Fibroblast of lung (primary cell): ENCODE results near the gene IFT81. TPM values are rescaled to one million over a fixed set of nuclear protein-coding genes. Genes with fewer than 3 reads are reported as not detected.
A peak's percentile ranks its signal among the peaks of the same experiment; 100 is the strongest.

Experiments
- DNase-seq, 2 donors: peaks; one replicate each; pipeline versions ENCODE4 v3.0.0 to v3.0.0-alpha.2; 2010; ENCODE audit warnings: low read depth in 2 of 2
- H2AFZ ChIP-seq: 2 replicates; pipeline ENCODE4 v1.5.1; 2012; ENCODE audit warnings: low read length, control low read depth, inconsistent platforms
- H3K27ac ChIP-seq: 2 replicates; pipeline ENCODE4 v1.5.1; 2011; ENCODE audit warnings: low read length, control low read depth; ENCODE audit not compliant: insufficient read depth
- H3K27me3 ChIP-seq: 2 replicates; pipeline ENCODE4 v1.5.1; 2011; ENCODE audit warnings: mild to moderate bottlenecking, low read length; ENCODE audit not compliant: control insufficient read depth, insufficient read depth
- H3K36me3 ChIP-seq: 2 replicates; pipeline ENCODE4 v1.5.1; 2011; ENCODE audit warnings: low read length; ENCODE audit not compliant: control insufficient read depth, insufficient read depth
- H3K4me1 ChIP-seq: 2 replicates; pipeline ENCODE4 v1.5.1; 2011; ENCODE audit warnings: low read length; ENCODE audit not compliant: control insufficient read depth, insufficient read depth; ENCODE audit errors: extremely low read depth
- H3K4me2 ChIP-seq: 2 replicates; pipeline ENCODE4 v1.5.1; 2011; ENCODE audit warnings: low read length, control low read depth; ENCODE audit not compliant: insufficient read depth; ENCODE audit errors: extremely low read depth
- H3K4me3 ChIP-seq, 4 experiments: fragments of 200-600 bp in 1 of 4; sonication (generic) in 1 of 4; replicated peaks in 1 of 4; 2 replicates each; pipeline ENCODE4 v1.5.1; 2011 to 2016; ENCODE audit warnings: low read length in 4 of 4, low read depth in 3 of 4, mild to moderate bottlenecking in 3 of 4, control low read depth in 2 of 4, inconsistent platforms in 1 of 4, mixed read lengths in 1 of 4; ENCODE audit not compliant: insufficient read depth in 1 of 4; ENCODE audit errors: control extremely low read depth in 1 of 4
- H3K79me2 ChIP-seq: 2 replicates; pipeline ENCODE4 v1.5.1; 2012; ENCODE audit warnings: mild to moderate bottlenecking, low read length, inconsistent platforms; ENCODE audit not compliant: control insufficient read depth, insufficient read depth
- H3K9ac ChIP-seq: 2 replicates; pipeline ENCODE4 v1.5.1; 2011; ENCODE audit warnings: mild to moderate bottlenecking, low read length, control low read depth; ENCODE audit not compliant: insufficient read depth
- H3K9me3 ChIP-seq: 2 replicates; pipeline ENCODE4 v1.5.1; 2012; ENCODE audit warnings: low read depth, low read length; ENCODE audit not compliant: control insufficient read depth, insufficient read depth
- H4K20me1 ChIP-seq: 2 replicates; pipeline ENCODE4 v1.5.1; 2011; ENCODE audit warnings: low read length; ENCODE audit not compliant: control insufficient read depth, insufficient read depth; ENCODE audit errors: extremely low read depth
- EZH2 ChIP-seq: IDR thresholded peaks from 2 replicates; pipeline ENCODE4 v1.5.1; 2012; ENCODE audit warnings: low read length, control low read depth, mild to moderate bottlenecking; ENCODE audit errors: missing control alignments
- polyA plus RNA-seq, 2 donors: library from polyadenylated mRNA; depleted of rRNA in 1 of 2; stranded (reverse) in 1 of 2; unstranded in 1 of 2; fragments of >200 nt; gene quantifications; 2 replicates each; pipeline ENCODE4 v1.2.1, GENCODE V29; 2011 to 2012; ENCODE audit warnings: missing spikeins in 1 of 2
- total RNA-seq: library from RNA; depleted of rRNA; stranded (reverse); fragments of >200 nt; gene quantifications from 2 replicates; pipeline ENCODE4 v1.2.1, GENCODE V29; 2014
- TF ChIP-seq, protein P1 (sequence below), 2 donors: IDR thresholded peaks in 1 of 2; conservative IDR thresholded peaks in 1 of 2; 1 replicate in 1 of 2; 2 replicates in 1 of 2; pipeline ENCODE4 v1.5.1; 2011 to 2012; ENCODE audit warnings: low read length in 2 of 2, control low read depth in 1 of 2, inconsistent platforms in 1 of 2, low read depth in 1 of 2, mild to moderate bottlenecking in 1 of 2

Gene IFT81
- total and polyA plus RNA-seq, 2 donors (not counting 1 experiment from before 2014, with no cell fraction given): 17.7 to 23.6 TPM

DNA sequence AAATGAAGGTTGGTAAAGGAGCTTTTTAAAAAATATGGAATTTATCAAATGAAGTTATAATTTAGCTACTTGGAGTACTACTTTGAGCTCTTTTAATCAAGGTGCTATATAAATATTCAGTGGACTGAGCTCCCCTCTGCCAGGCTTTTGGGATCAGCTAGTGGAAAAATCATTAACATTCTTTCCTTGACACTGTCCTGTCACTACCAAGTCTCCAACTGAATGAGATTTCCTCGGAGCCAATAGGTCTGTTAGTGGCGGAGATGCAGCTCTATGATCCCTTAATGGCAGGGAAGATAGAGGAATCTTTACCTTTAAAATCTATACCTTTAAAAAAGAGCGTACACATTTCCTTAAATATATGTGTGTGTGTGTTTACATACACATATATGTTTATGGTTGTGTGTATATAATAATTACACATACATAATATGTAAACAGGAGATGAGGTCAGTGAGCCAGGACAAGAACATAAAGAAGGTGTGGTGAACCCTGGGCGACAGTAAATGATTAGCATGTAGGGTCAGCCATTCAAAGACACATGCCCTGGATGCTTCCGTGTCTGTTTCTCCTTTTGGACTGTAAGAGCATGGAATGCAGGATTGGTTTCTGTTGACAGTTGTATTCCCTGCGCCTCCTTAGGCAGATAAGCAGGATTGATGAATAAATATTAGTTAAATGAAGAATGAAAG is 109.2 kb downstream of the IFT81 start:
- H3K9me3 ChIP-seq: no peaks in the 10 kb centered on the region
- no peaks in the 10 kb centered on the region for H4K20me1 ChIP-seq
- no peaks in the 10 kb centered on the region for H3K36me3 ChIP-seq
- DNase-seq: no peak
- no peak overlapping the region for H3K27ac ChIP-seq
- H3K4me3 ChIP-seq: no peak overlapping the region
- no peaks in the 10 kb centered on the region for H3K4me1 ChIP-seq
- H3K79me2 ChIP-seq: no peaks in the 10 kb centered on the region
- TF ChIP-seq, protein P1, sequence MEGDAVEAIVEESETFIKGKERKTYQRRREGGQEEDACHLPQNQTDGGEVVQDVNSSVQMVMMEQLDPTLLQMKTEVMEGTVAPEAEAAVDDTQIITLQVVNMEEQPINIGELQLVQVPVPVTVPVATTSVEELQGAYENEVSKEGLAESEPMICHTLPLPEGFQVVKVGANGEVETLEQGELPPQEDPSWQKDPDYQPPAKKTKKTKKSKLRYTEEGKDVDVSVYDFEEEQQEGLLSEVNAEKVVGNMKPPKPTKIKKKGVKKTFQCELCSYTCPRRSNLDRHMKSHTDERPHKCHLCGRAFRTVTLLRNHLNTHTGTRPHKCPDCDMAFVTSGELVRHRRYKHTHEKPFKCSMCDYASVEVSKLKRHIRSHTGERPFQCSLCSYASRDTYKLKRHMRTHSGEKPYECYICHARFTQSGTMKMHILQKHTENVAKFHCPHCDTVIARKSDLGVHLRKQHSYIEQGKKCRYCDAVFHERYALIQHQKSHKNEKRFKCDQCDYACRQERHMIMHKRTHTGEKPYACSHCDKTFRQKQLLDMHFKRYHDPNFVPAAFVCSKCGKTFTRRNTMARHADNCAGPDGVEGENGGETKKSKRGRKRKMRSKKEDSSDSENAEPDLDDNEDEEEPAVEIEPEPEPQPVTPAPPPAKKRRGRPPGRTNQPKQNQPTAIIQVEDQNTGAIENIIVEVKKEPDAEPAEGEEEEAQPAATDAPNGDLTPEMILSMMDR (conservative IDR thresholded peaks at IDR 0.05 in 1 of 2, IDR thresholded peaks at IDR 0.05 in 1 of 2; ENCODE audit: low read depth in 1 of 2, low read length in 2 of 2): no peak
- TF ChIP-seq EZH2: no peak
- no peak overlapping the region for H3K4me2 ChIP-seq
- no peak overlapping the region for H3K9ac ChIP-seq
- no peaks in the 10 kb centered on the region for H3K27me3 ChIP-seq
- no peak overlapping the region for H2AFZ ChIP-seq

DNA sequence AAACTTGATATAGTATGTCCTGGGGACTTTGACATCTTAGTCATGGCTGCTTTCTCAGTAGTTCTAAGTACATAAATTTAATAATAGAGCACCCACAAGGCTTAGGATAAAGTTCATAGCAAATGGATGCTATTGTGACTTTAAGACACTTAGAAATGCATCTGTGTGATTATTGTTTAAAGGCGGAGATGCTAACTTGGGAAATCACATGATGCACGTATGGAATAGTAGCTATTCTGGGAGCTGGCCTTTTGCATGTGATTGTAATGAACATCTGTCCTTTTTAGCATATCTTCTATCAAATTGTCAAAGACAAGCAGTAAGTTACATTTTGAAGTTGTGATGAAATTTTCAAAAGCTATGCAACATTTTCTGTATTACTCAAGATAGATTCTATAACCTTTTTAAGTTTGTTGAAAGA is 110.2 kb downstream of the IFT81 start:
- Histone ChIP-seq H3K79me2 (no peaks in the 10 kb centered on the region), H3K27ac (no peak overlapping the region), H3K36me3 (no peaks in the 10 kb centered on the region), H4K20me1 (no peaks in the 10 kb centered on the region), H3K4me3 (no peak overlapping the region), H2AFZ (no peak overlapping the region), H3K9me3 (no peaks in the 10 kb centered on the region), H3K27me3 (no peaks in the 10 kb centered on the region), H3K4me2 (peak overlapping the region; percentile 20), H3K4me1 (no peaks in the 10 kb centered on the region), H3K9ac (no peak overlapping the region)
- peak in 1 of 2 donors; percentile 63 for DNase-seq
- TF ChIP-seq, protein P1 (conservative IDR thresholded peaks at IDR 0.05 in 1 of 2, IDR thresholded peaks at IDR 0.05 in 1 of 2; ENCODE audit: low read depth in 1 of 2, low read length in 2 of 2): no peak
- TF ChIP-seq EZH2: no peak

DNA sequence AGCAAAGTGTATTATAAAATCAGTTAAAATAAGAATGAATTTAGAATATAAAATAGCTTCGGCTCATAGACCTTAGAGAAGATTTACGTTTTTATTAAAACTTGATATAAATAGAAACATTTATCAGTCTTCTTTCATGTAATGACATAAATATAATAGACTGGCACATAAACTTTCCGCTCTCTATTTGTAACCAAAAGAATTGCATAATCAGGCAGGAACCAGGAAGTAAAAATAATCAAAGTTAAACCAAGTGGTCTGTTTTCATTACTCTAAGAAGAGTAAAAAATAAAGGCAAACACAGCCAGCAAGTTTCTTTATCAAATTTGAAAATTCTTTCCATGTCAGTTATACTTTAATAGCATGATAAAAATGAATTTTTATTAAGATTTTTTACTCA is 110.6 kb downstream of the IFT81 start:
- no peaks in the 10 kb centered on the region for H3K36me3 ChIP-seq
- peak overlapping the region; percentile 20 for H3K4me2 ChIP-seq
- peak in 1 of 2 donors; percentile 54 for DNase-seq
- no peak overlapping the region for H3K4me3 ChIP-seq
- H3K9me3 ChIP-seq: no peaks in the 10 kb centered on the region
- no peaks in the 10 kb centered on the region for H4K20me1 ChIP-seq
- no peak overlapping the region for H3K27ac ChIP-seq
- no peak for TF ChIP-seq EZH2
- TF ChIP-seq, protein P1 (conservative IDR thresholded peaks at IDR 0.05 in 1 of 2, IDR thresholded peaks at IDR 0.05 in 1 of 2; ENCODE audit: low read depth in 1 of 2, low read length in 2 of 2): no peak
- H3K4me1 ChIP-seq: no peaks in the 10 kb centered on the region
- no peaks in the 10 kb centered on the region for H3K79me2 ChIP-seq
- H2AFZ ChIP-seq: no peak overlapping the region
- no peaks in the 10 kb centered on the region for H3K27me3 ChIP-seq
- H3K9ac ChIP-seq: no peak overlapping the region
